ENCODE measurements around the gene ZNF273. TPM values are rescaled to one million over a fixed set of nuclear protein-coding genes. Genes with fewer than 3 reads are reported as not detected.
"Not testable (repeated sequence)": the region's sequence is repeated elsewhere in the genome, so short reads cannot be mapped to it uniquely, and the experiment has no call there.

Gene ZNF273
- total RNA-seq, 4 donors from 2014 or later = 0.29 to 9.3 (median 2.3) TPM

GRCh38 chr7:64946772-64947171 is 43.7 kb downstream of the ZNF273 start:
- ATAC-seq (no peak), DNase-seq (no peak)
- Histone ChIP-seq H3K36me3 (no peaks in the 10 kb centered on the region), H3K4me3 (peak overlapping the region in 3 of 4 donors; percentile 57 to 64 (median 59)), H3K9me3 (no peaks in the 10 kb centered on the region), H3K27me3 (peaks cover 7 to 20% (median 11%) of the 10 kb centered on the region in 3 donors), H3K4me1 (peaks cover 8 to 11% of the 10 kb centered on the region in 2 donors), H3K27ac (no peak overlapping the region)
- intact Hi-C loops (cut with DNase I; ENCODE audit: low total_unique reads) (no loop called here), in situ Hi-C loops (cut with MboI; ENCODE audit: low sequenced_read_pairs in 4 of 4) (loop anchor here in 1 of 4 donors (10.0 kb wide), 1 partner anchor 358 kb away; no protein-coding TSS in a partner anchor)
- peak in 1 of 5 experiments; percentile 14 for TF ChIP-seq CTCF (IDR thresholded peaks at IDR 0.05 in 4 of 5, conservative IDR thresholded peaks at IDR 0.05 in 1 of 5)
- no peak for TF ChIP-seq POLR2A (IDR thresholded peaks at IDR 0.05)

- in situ Hi-C loops (cut with MboI; ENCODE audit: low sequenced_read_pairs in 4 of 4) (loop anchor here in 1 of 4 donors (10.0 kb wide), 1 partner anchor 357 kb away; no protein-coding TSS in a partner anchor), intact Hi-C loops (cut with DNase I; ENCODE audit: low total_unique reads) (no loop called here)
- no peaks in the 10 kb centered on the region for H3K36me3 ChIP-seq
- peak in 1 of 2 donors; percentile 46 for ATAC-seq
- H3K4me1 ChIP-seq = peaks cover 8 to 11% of the 10 kb centered on the region in 2 donors
- no peak for DNase-seq
- TF ChIP-seq POLR2A (IDR thresholded peaks at IDR 0.05) (no peak), CTCF (IDR thresholded peaks at IDR 0.05 in 4 of 5, conservative IDR thresholded peaks at IDR 0.05 in 1 of 5) (no peak)
- H3K27me3 ChIP-seq = peaks cover 7 to 20% (median 11%) of the 10 kb centered on the region in 3 donors
- no peak overlapping the region for H3K27ac ChIP-seq
- peak overlapping the region; percentile 52 to 64 (median 58) for H3K4me3 ChIP-seq
- H3K9me3 ChIP-seq = no peaks in the 10 kb centered on the region
These were observed 44.4 kb downstream of the ZNF273 start for GRCh38 chr7:64947252-64948000.

- ATAC-seq; intact Hi-C loops (cut with DNase I; ENCODE audit: low total_unique reads); H3K4me3 ChIP-seq; H3K27ac ChIP-seq; H3K36me3 ChIP-seq; H3K9me3 ChIP-seq; DNase-seq: not testable (repeated sequence)
- in situ Hi-C loops (cut with MboI; ENCODE audit: low sequenced_read_pairs in 4 of 4) = loop anchor here in 1 of 4 donors (10.0 kb wide), 1 partner anchor 356 kb away; no protein-coding TSS in a partner anchor
- H3K4me1 ChIP-seq = peaks cover 8 to 11% of the 10 kb centered on the region in 2 donors
- peaks cover 3 to 17% (median 11%) of the 10 kb centered on the region in 3 donors for H3K27me3 ChIP-seq
These were observed 45.7 kb downstream of the ZNF273 start for GRCh38 chr7:64948774-64949173.

GRCh38 chr7:64950673-64951072 is 47.6 kb downstream of the ZNF273 start:
- Histone ChIP-seq H3K4me1 (peaks cover 8 to 11% of the 10 kb centered on the region in 2 donors), H3K27ac (peak overlapping the region in 2 of 4 donors; percentile 40 to 77), H3K27me3 (peaks cover 0 to 17% (median 11%) of the 10 kb centered on the region in 3 donors), H3K4me3 (peak overlapping the region in 1 of 4 donors; percentile 14)
- DNase-seq = peak; percentile 2 to 26
- in situ Hi-C loops (cut with MboI; ENCODE audit: low sequenced_read_pairs in 4 of 4) = loop anchor here in 2 of 4 donors (5.0 to 10.0 kb wide), 2 partner anchors 357 to 364 kb away; no protein-coding TSS in a partner anchor
- not testable (repeated sequence) for H3K36me3 ChIP-seq, H3K9me3 ChIP-seq
- ATAC-seq = peak; percentile 39 to 45
- intact Hi-C loops (cut with DNase I; ENCODE audit: low total_unique reads) = loop anchor here (10.0 kb wide), 2 partner anchors 114 to 264 kb away; no protein-coding TSS in a partner anchor

GRCh38 chr7:64951250-64951848 is 48.3 kb downstream of the ZNF273 start:
- no peaks in the 10 kb centered on the region for H3K36me3 ChIP-seq
- TF ChIP-seq POLR2A (IDR thresholded peaks at IDR 0.05) (no peak), CTCF (IDR thresholded peaks at IDR 0.05 in 4 of 5, conservative IDR thresholded peaks at IDR 0.05 in 1 of 5) (peak; percentile 67 to 95 (median 76))

More at GRCh38 chr7:64951250-64951848, 48.3 kb downstream of the ZNF273 start:
- peaks cover 0 to 15% (median 11%) of the 10 kb centered on the region in 3 donors for H3K27me3 ChIP-seq
- DNase-seq = no peak
- in situ Hi-C loops (cut with MboI; ENCODE audit: low sequenced_read_pairs in 4 of 4) = loop anchor here in 2 of 4 donors (5.0 to 10.0 kb wide), 2 partner anchors 356 to 363 kb away; no protein-coding TSS in a partner anchor
- ATAC-seq = peak; percentile 75 to 82
- peak overlapping the region in 2 of 4 donors; percentile 40 to 77 for H3K27ac ChIP-seq
- H3K9me3 ChIP-seq = no peaks in the 10 kb centered on the region
- intact Hi-C loops (cut with DNase I; ENCODE audit: low total_unique reads) = loop anchor here (10.0 kb wide), 2 partner anchors 113 to 263 kb away; no protein-coding TSS in a partner anchor
- H3K4me1 ChIP-seq = peaks cover 8 to 11% of the 10 kb centered on the region in 2 donors
- peak overlapping the region in 1 of 4 donors; percentile 14 for H3K4me3 ChIP-seq
